Measurements from ENCODE around the gene ETNPPL.

ETNPPL gene

DNA sequence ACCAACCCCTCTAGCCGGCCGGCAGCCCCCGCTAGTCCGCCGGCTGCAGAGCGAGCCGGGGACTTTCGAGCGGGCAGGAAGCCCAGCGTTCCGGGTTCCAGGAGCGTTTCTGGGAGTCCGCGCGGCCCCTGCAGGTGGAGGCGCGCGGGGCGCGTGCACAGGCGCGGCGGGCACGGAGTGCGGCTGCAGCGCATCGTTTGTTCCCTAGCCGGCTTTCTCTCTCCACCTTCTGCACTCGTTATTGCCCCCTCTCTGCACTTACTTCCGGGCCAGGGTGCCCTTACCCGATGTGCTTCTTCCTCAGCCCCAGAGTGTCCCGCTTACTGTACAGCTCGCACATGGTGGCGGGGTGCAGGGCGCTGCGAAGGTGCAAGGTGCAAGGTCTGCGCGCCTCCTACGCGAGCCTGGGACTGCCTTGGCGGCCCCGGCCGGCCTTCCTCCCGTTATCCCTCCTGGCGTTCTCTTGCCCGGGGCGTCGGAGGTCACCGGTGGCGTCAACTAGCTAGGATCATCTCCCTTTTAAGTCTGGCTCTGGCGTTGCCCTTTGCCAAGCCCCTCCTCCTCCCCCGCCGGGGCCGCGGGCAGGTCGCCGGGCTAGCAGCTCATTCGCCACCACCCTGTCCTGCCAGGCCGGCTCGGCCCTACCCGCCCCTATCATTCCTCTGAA lies at the start of gene ETNPPL:
Gene ETNPPL, minus strand, starts transcription at position 495 of the 667 bp plus-strand sequence. Its CDS starts 155 bp downstream, at position 340.
- H3K27ac Mint-ChIP-seq, result no peak within 1 kb of the TSS
- no peaks in the 10 kb centered on the region for H3K36me3 Mint-ChIP-seq (ENCODE audit: low read depth)
- H3K27me3 Mint-ChIP-seq (ENCODE audit: low read depth), result peaks cover 53% of the 10 kb centered on the region
- H3K9me3 Mint-ChIP-seq, result no peaks in the 10 kb centered on the region
- no peaks in the 10 kb centered on the region for H3K4me1 Mint-ChIP-seq
- H3K4me3 Mint-ChIP-seq, result peak within 1 kb of the TSS; percentile 83 to 87 (median 87)
- TF ChIP-seq, protein P1, sequence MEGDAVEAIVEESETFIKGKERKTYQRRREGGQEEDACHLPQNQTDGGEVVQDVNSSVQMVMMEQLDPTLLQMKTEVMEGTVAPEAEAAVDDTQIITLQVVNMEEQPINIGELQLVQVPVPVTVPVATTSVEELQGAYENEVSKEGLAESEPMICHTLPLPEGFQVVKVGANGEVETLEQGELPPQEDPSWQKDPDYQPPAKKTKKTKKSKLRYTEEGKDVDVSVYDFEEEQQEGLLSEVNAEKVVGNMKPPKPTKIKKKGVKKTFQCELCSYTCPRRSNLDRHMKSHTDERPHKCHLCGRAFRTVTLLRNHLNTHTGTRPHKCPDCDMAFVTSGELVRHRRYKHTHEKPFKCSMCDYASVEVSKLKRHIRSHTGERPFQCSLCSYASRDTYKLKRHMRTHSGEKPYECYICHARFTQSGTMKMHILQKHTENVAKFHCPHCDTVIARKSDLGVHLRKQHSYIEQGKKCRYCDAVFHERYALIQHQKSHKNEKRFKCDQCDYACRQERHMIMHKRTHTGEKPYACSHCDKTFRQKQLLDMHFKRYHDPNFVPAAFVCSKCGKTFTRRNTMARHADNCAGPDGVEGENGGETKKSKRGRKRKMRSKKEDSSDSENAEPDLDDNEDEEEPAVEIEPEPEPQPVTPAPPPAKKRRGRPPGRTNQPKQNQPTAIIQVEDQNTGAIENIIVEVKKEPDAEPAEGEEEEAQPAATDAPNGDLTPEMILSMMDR (IDR thresholded peaks at IDR 0.05; ENCODE audit: unreplicated experiment in 3 of 3), result no peak

DNA sequence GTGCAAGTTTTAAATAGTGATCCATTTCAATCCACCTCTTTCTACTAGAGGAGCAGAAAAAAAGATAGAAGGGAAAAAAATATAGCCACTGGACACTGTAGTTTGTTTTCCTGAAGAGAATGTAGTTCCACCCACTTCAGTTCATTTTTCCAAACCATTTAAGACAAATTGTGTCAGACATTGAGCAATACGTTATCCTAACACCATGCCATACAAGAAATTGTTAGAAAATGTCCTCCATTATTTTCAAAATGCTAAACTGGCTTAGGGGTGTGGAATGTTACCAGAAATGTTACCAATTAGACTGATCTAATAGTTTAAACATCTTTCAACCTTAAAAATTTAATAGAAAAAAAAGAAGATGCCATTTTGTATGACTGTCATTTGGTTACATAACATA lies 48.6 kb upstream of the ETNPPL start:
- TF ChIP-seq, protein P1 (IDR thresholded peaks at IDR 0.05; ENCODE audit: unreplicated experiment in 3 of 3), result no peak
- Mint-ChIP-seq H3K27me3 (ENCODE audit: low read depth) (no peaks in the 10 kb centered on the region), H3K4me1 (no peaks in the 10 kb centered on the region), H3K36me3 (ENCODE audit: low read depth) (peaks cover 3% of the 10 kb centered on the region), H3K27ac (no peak overlapping the region), H3K4me3 (no peak overlapping the region), H3K9me3 (no peaks in the 10 kb centered on the region)

DNA sequence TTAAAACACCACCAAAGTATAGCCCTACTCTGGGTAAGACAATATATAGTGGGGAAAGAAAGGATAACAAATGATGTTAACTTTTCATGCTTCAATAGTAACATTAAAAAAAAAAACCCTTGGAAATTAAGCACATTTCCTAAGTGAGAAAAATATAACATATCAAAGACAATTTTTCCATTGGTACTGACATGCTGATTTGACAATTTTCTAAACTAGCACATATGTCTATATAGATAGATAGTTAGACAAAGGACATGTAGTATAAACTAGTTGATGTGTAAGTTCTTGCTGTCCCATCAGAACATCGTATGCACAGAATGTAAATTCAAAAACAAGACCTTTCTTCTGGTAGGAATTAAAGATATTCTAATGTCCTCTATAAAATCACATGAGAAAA lies 47.2 kb upstream of the ETNPPL start:
- H3K4me3 Mint-ChIP-seq, result no peak overlapping the region
- H3K27ac Mint-ChIP-seq, result no peak overlapping the region
- no peaks in the 10 kb centered on the region for H3K27me3 Mint-ChIP-seq (ENCODE audit: low read depth)
- H3K9me3 Mint-ChIP-seq, result no peaks in the 10 kb centered on the region
- no peaks in the 10 kb centered on the region for H3K4me1 Mint-ChIP-seq
- peaks cover 3% of the 10 kb centered on the region for H3K36me3 Mint-ChIP-seq (ENCODE audit: low read depth)
- TF ChIP-seq, protein P1 (IDR thresholded peaks at IDR 0.05; ENCODE audit: unreplicated experiment in 3 of 3), result no peak

- H3K4me1 Mint-ChIP-seq, result no peaks in the 10 kb centered on the region
- H3K36me3 Mint-ChIP-seq (ENCODE audit: low read depth), result no peaks in the 10 kb centered on the region
- TF ChIP-seq, protein P1 (IDR thresholded peaks at IDR 0.05; ENCODE audit: unreplicated experiment in 3 of 3), result no peak
- no peak overlapping the region for H3K27ac Mint-ChIP-seq
- H3K27me3 Mint-ChIP-seq (ENCODE audit: low read depth), result no peaks in the 10 kb centered on the region
- no peaks in the 10 kb centered on the region for H3K9me3 Mint-ChIP-seq
- H3K4me3 Mint-ChIP-seq, result no peak overlapping the region
These were observed 41.9 kb upstream of the ETNPPL start for GRCh38 chr4:108804648-108805273.

GRCh38 chr4:108799306-108799705 lies 36.5 kb upstream of the ETNPPL start:
- no peaks in the 10 kb centered on the region for H3K4me1 Mint-ChIP-seq
- H3K9me3 Mint-ChIP-seq, result no peaks in the 10 kb centered on the region
- TF ChIP-seq, protein P1 (IDR thresholded peaks at IDR 0.05; ENCODE audit: unreplicated experiment in 3 of 3), result no peak
- no peaks in the 10 kb centered on the region for H3K27me3 Mint-ChIP-seq (ENCODE audit: low read depth)
- H3K27ac Mint-ChIP-seq, result no peak overlapping the region
- no peaks in the 10 kb centered on the region for H3K36me3 Mint-ChIP-seq (ENCODE audit: low read depth)
- no peak overlapping the region for H3K4me3 Mint-ChIP-seq

- no peaks in the 10 kb centered on the region for H3K27me3 Mint-ChIP-seq (ENCODE audit: low read depth)
- no peaks in the 10 kb centered on the region for H3K9me3 Mint-ChIP-seq
- no peak overlapping the region for H3K4me3 Mint-ChIP-seq
These were observed 33.3 kb upstream of the ETNPPL start for GRCh38 chr4:108796173-108796572.

More at GRCh38 chr4:108796173-108796572, 33.3 kb upstream of the ETNPPL start:
- Mint-ChIP-seq H3K36me3 (ENCODE audit: low read depth) (no peaks in the 10 kb centered on the region), H3K4me1 (no peaks in the 10 kb centered on the region), H3K27ac (no peak overlapping the region)
- TF ChIP-seq, protein P1 (IDR thresholded peaks at IDR 0.05; ENCODE audit: unreplicated experiment in 3 of 3), result no peak

Measured in nephron (organoid).